ENCODE data around the gene NIT1. TPM values are rescaled to one million over a fixed set of nuclear protein-coding genes. Genes with fewer than 3 reads are reported as not detected.

NIT1 gene
- total RNA-seq, 4 donors from 2014 or later, result 30.4 to 61.9 (median 32.8) TPM

- WGBS, 2 donors (ENCODE audit: low coverage in 1 of 2), result 100% methylated on average over 1 of the region's 1 CpG
- no peaks in the 10 kb centered on the region for H3K4me1 ChIP-seq
- no peaks in the 10 kb centered on the region for H3K27me3 ChIP-seq
- no peak overlapping the region for H3K4me3 ChIP-seq
- no peak overlapping the region for H3K27ac ChIP-seq
- TF ChIP-seq POLR2A (IDR thresholded peaks at IDR 0.05) (no peak), CTCF (IDR thresholded peaks at IDR 0.05) (no peak), EP300 (IDR thresholded peaks at IDR 0.05) (no peak), POLR2AphosphoS5 (IDR thresholded peaks at IDR 0.05) (no peak)
- no peaks in the 10 kb centered on the region for H3K9me3 ChIP-seq
- peaks cover 0 to 25% of the 10 kb centered on the region in 2 donors for H3K36me3 ChIP-seq
- no peak for ATAC-seq
These were observed 11.5 kb upstream of the NIT1 start for GRCh38 chr1:161106431-161106830.

DNA sequence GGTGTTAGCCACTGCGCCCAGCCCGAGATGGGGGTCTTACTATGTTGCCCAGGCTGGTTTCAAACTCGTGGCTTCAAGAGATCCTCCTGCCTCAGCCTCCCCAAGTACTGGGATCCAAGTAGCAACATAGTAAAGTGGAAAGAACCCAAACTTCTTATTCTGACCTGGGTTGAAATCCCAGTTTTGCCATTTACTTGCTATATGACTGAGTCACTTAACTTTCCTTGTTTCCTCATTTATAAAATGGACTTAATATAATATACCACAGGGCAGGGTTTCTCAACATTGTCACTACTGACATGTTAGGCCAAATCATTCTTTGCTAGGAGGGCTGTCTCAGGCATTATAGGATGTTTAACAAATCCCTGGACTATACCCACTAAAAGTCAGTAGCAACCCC is 6.8 kb upstream of the NIT1 start:
- no peaks in the 10 kb centered on the region for H3K9me3 ChIP-seq
- WGBS, 2 donors (ENCODE audit: low coverage in 1 of 2), result no CpG with 5 or more reads among the region's 3 CpGs
- no peak overlapping the region for H3K4me3 ChIP-seq
- H3K36me3 ChIP-seq, result peaks cover 0 to 21% of the 10 kb centered on the region in 2 donors
- no peak for ATAC-seq
- no peaks in the 10 kb centered on the region for H3K27me3 ChIP-seq
- peaks cover 0 to 39% (median 10%) of the 10 kb centered on the region in 3 donors for H3K4me1 ChIP-seq
- H3K27ac ChIP-seq, result no peak overlapping the region
- no peak for TF ChIP-seq CTCF (IDR thresholded peaks at IDR 0.05)
- no peak for TF ChIP-seq POLR2AphosphoS5 (IDR thresholded peaks at IDR 0.05)
- TF ChIP-seq EP300 (IDR thresholded peaks at IDR 0.05), result no peak

- Histone ChIP-seq H3K27ac (no peak overlapping the region), H3K36me3 (peaks cover 0 to 21% of the 10 kb centered on the region in 2 donors), H3K27me3 (no peaks in the 10 kb centered on the region), H3K4me1 (peaks cover 0 to 44% (median 14%) of the 10 kb centered on the region in 3 donors), H3K4me3 (no peak overlapping the region), H3K9me3 (no peaks in the 10 kb centered on the region)
- no peak for ATAC-seq
- TF ChIP-seq POLR2A (IDR thresholded peaks at IDR 0.05) (no peak), EP300 (IDR thresholded peaks at IDR 0.05) (no peak), CTCF (IDR thresholded peaks at IDR 0.05) (no peak)
- 74 to 75% methylated on average over 2 of the region's 2 CpGs for WGBS, 2 donors (ENCODE audit: low coverage in 1 of 2)
These were observed 6.4 kb upstream of the NIT1 start for GRCh38 chr1:161111527-161111926.

GRCh38 chr1:161113915-161114314 is 4.0 kb upstream of the NIT1 start:
- peaks cover 3 to 57% (median 25%) of the 10 kb centered on the region in 3 donors for H3K4me1 ChIP-seq
- ATAC-seq, result no peak

More at GRCh38 chr1:161113915-161114314, 4.0 kb upstream of the NIT1 start:
- TF ChIP-seq EP300 (IDR thresholded peaks at IDR 0.05) (no peak), POLR2AphosphoS5 (IDR thresholded peaks at IDR 0.05) (no peak), CTCF (IDR thresholded peaks at IDR 0.05) (no peak), POLR2A (IDR thresholded peaks at IDR 0.05) (no peak)
- H3K27ac ChIP-seq, result no peak overlapping the region
- no peak overlapping the region for H3K4me3 ChIP-seq
- peaks cover 0 to 19% of the 10 kb centered on the region in 2 donors for H3K36me3 ChIP-seq
- WGBS, 2 donors (ENCODE audit: low coverage in 1 of 2), result 100% methylated on average over 1 of the region's 1 CpG
- H3K9me3 ChIP-seq, result no peaks in the 10 kb centered on the region
- H3K27me3 ChIP-seq, result no peaks in the 10 kb centered on the region

Data from gastroesophageal sphincter (tissue), 4 donors.